Activated naive CD4-positive, alpha-beta T cell treated with Interleukin-2 at 50 U/mL for 16 hours (primary cell): ENCODE results near the gene FAM117B.

Source experiments
- DNase-seq: peaks from one replicate; pipeline ENCODE4 v3.0.0-alpha.2; 2020

Gene FAM117B

GRCh38 chr2:202634556-202635427 is at the start of gene FAM117B:
TSS of gene FAM117B (plus strand) at chr2:202634969. CDS start at chr2:202635188, 219 bp downstream.
- peak; percentile 99 for DNase-seq

- DNase-seq, result peak; percentile 63
Observed at GRCh38 chr2:202588647-202589581, 45.9 kb upstream of the FAM117B start.

GRCh38 chr2:202589582-202589949 is 45.2 kb upstream of the FAM117B start:
- no peak for DNase-seq

GRCh38 chr2:202592566-202592965 is 42.2 kb upstream of the FAM117B start:
- DNase-seq, result no peak

- DNase-seq, result no peak
Observed at GRCh38 chr2:202599105-202599504, 35.7 kb upstream of the FAM117B start.

- no peak for DNase-seq
Observed at GRCh38 chr2:202599911-202600310, 34.9 kb upstream of the FAM117B start.

GRCh38 chr2:202604699-202605098 is 30.1 kb upstream of the FAM117B start:
- DNase-seq, result no peak

- DNase-seq, result no peak
Observed at GRCh38 chr2:202605174-202605573, 29.6 kb upstream of the FAM117B start.

- DNase-seq, result no peak
Observed at GRCh38 chr2:202608142-202608852, 26.5 kb upstream of the FAM117B start.

GRCh38 chr2:202609381-202610145 is 25.2 kb upstream of the FAM117B start:
- no peak for DNase-seq

GRCh38 chr2:202610380-202610779 is 24.4 kb upstream of the FAM117B start:
- DNase-seq, result no peak

GRCh38 chr2:202612145-202612544 is 22.6 kb upstream of the FAM117B start:
- DNase-seq, result no peak

- DNase-seq, result no peak
Observed at GRCh38 chr2:202613479-202613878, 21.3 kb upstream of the FAM117B start.

- DNase-seq, result no peak
Observed at GRCh38 chr2:202624133-202624532, 10.6 kb upstream of the FAM117B start.

- no peak for DNase-seq
Observed at GRCh38 chr2:202627042-202627441, 7.7 kb upstream of the FAM117B start.

GRCh38 chr2:202628646-202629198 is 6.0 kb upstream of the FAM117B start:
- DNase-seq, result no peak

GRCh38 chr2:202632682-202633290 is 2.0 kb upstream of the FAM117B start:
- DNase-seq, result no peak

GRCh38 chr2:202633470-202633869 is 1.3 kb upstream of the FAM117B start:
- no peak for DNase-seq

- peak; percentile 85 for DNase-seq
Observed at GRCh38 chr2:202635428-202636212, 851 bp downstream of the FAM117B start.

GRCh38 chr2:202636213-202636513 is 1.4 kb downstream of the FAM117B start:
- no peak for DNase-seq

GRCh38 chr2:202638721-202639120 is 4.0 kb downstream of the FAM117B start:
- no peak for DNase-seq
